K562 (cell line): ENCODE results near the gene EXOSC2. TPM values are rescaled to one million over a fixed set of nuclear protein-coding genes. Genes with fewer than 3 reads are reported as not detected.

Source experiments
- ADNP ChIP-seq: fragments of 200-800 bp; sonication (Bioruptor generic); IDR thresholded peaks from 2 replicates; pipeline ENCODE4 v1.6.1; 2016; ENCODE audit warnings: missing genetic modification characterization, missing compliant biosample characterization
- ATF1 ChIP-seq, 2 experiments: fragments of 450-650 bp in 1 of 2; IDR thresholded peaks; 2 replicates each; pipeline ENCODE4 v1.6.1; 2016; ENCODE audit warnings: missing compliant biosample characterization in 1 of 2, missing genetic modification characterization in 1 of 2
- BMI1 ChIP-seq: fragments of 150-350 bp; IDR thresholded peaks from 2 replicates; pipeline ENCODE4 v1.6.1; 2014; ENCODE audit warnings: low read length
- CHD1 ChIP-seq: fragments of 200-600 bp; sonication (generic); IDR thresholded peaks from one replicate; pipeline ENCODE4 v1.6.1; 2012; ENCODE audit warnings: mild to moderate bottlenecking, moderate library complexity, low read length, inconsistent platforms
- MAZ ChIP-seq, 2 experiments: fragments of 450-650 bp in 1 of 2; sonication (generic) in 1 of 2; formaldehyde crosslinking; IDR thresholded peaks in 1 of 2; conservative IDR thresholded peaks in 1 of 2; 2 replicates each; pipeline versions ENCODE4 v1.4.0 to v1.5.0; 2020; ENCODE audit warnings: mild to moderate bottlenecking in 1 of 2, missing genetic modification reagents in 1 of 2
- MTA3 ChIP-seq: fragments of 450-650 bp; formaldehyde crosslinking; IDR thresholded peaks from 2 replicates; pipeline ENCODE4 v1.6.1; 2017; ENCODE audit warnings: mild to moderate bottlenecking, borderline replicate concordance
- NFE2 ChIP-seq: IDR thresholded peaks from 2 replicates; pipeline ENCODE4 v1.6.1; 2014; ENCODE audit warnings: antibody characterized with exemption, low read depth
- POLR2H ChIP-seq: IDR thresholded peaks from 2 replicates; pipeline ENCODE4 v1.6.1; 2016; ENCODE audit warnings: missing genetic modification characterization, low read depth, mild to moderate bottlenecking, control low read depth, missing compliant biosample characterization, moderate library complexity
- SLC30A9 ChIP-seq: fragments of 250-450 bp; sonication (Bioruptor Pico); IDR thresholded peaks from 2 replicates; pipeline ENCODE4 v1.8.0; 2022; ENCODE audit warnings: mild to moderate bottlenecking, moderate library complexity
- SPI1 ChIP-seq: IDR thresholded peaks from 2 replicates; pipeline ENCODE4 v1.6.1; 2011; ENCODE audit warnings: low read depth, low read length, control low read depth, borderline replicate concordance
- ZKSCAN1 ChIP-seq: fragments of 150-350 bp; IDR thresholded peaks from 2 replicates; pipeline ENCODE4 v1.6.1; 2016; ENCODE audit warnings: low read depth, low read length
- ZNF165 ChIP-seq: fragments of 250-450 bp; sonication (Bioruptor Pico); IDR thresholded peaks from 2 replicates; pipeline ENCODE4 v1.4.0; 2020; ENCODE audit warnings: borderline replicate concordance
- ZNF184 ChIP-seq: sonication (generic); formaldehyde crosslinking; IDR thresholded peaks from 2 replicates; pipeline ENCODE4 v1.5.0; 2020; ENCODE audit warnings: missing genetic modification reagents
- ZNF75A ChIP-seq: fragments of 450-650 bp; formaldehyde crosslinking; IDR thresholded peaks from 2 replicates; pipeline ENCODE4 v1.4.0; 2020; ENCODE audit warnings: mild to moderate bottlenecking
- polyA plus RNA-seq, 8 experiments: library from polyadenylated mRNA; depleted of rRNA in 4 of 8; stranded (reverse) in 5 of 8; unstranded in 3 of 8; fragments of >200 nt; fragmentation: Nextera tagmentation in 2 of 8; fragmentation: Illumina TruSeq in 1 of 8; extraction: Ambion mirVana in 2 of 8; extraction: Trizol in 1 of 8; gene quantifications; 2 replicates each; pipeline versions ENCODE4 v1.2.1 to v1.2.3, GENCODE V29; 2011 to 2014; ENCODE audit warnings: inconsistent platforms in 1 of 8, missing spikeins in 1 of 8
- total RNA-seq, 7 experiments: library from RNA; depleted of rRNA in 6 of 7; stranded (reverse); fragments of >200 nt in 6 of 7; fragmentation: Illumina TruSeq in 2 of 7; extraction: Trizol in 2 of 7; gene quantifications; 2 replicates each; pipeline versions ENCODE4 v1.2.1 to v1.2.3, GENCODE V29; 2011 to 2021; ENCODE audit warnings: low replicate concordance in 1 of 7
- TF ChIP-seq, protein P1 (sequence below): fragments of 200-600 bp; sonication (generic); IDR thresholded peaks from one replicate; pipeline ENCODE4 v1.6.1; 2012; ENCODE audit warnings: mild to moderate bottlenecking, low read depth, low read length, inconsistent platforms
- TF ChIP-seq, protein P2 (sequence below): sonication (generic); formaldehyde crosslinking; IDR thresholded peaks from 2 replicates; pipeline ENCODE4 v1.8.0; 2022; ENCODE audit warnings: missing genetic modification reagents, mild to moderate bottlenecking, moderate library complexity, borderline replicate concordance

EXOSC2 gene
- total and polyA plus RNA-seq, 9 of the 15 experiments (the other 6 are each of a cell fraction or from before 2014, with no cell fraction given): 46.0 to 101 (median 77.6) TPM

DNA sequence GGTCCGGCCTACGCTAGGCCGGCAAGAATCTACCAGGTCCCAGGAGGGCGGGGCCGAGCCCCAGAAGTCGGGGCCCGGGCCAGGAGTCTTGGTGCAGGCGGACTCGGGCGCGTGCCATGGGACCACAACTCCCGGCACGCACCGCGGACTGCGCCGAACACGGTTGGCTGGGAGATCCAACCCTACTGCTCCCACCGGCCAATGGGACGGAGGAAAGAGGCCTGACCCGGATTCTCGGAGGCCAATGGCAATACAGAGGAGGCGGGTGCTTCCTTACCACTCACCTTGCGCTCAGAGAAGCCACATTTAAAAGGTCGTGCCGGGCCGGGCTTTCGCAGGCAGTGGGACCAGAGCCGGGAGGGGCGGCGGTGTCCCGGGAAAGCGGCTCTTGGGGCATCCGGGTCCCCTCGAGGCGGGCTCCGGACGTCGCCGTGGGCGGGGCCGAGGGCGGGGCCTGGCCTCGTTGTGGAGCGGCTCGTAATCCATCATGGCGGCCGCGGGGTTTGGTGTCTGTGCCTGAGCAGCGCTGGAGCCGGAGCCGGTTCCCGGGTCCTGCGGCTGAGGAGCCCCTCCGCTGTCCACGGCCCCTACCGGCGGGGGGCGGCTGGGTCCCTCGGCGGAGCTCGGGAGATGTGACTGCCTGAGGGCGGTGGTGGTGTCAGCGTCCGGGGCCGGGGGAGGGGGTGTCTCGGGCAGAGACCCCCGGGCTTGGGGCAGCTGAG is 19.1 kb downstream of the EXOSC2 start (continued):
- TF ChIP-seq ATF1 (CRISPR knock-in tag; IDR thresholded peaks at IDR 0.05): no peak
- TF ChIP-seq ATF1 (tag; IDR thresholded peaks at IDR 0.05): peak; percentile 88
- TF ChIP-seq ZNF184 (CRISPR knock-in tag): no peak
- TF ChIP-seq NFE2: no peak
- TF ChIP-seq MAZ (CRISPR knock-in tag; conservative IDR thresholded peaks at IDR 0.05 in 1 of 2, IDR thresholded peaks at IDR 0.05 in 1 of 2): peak in 1 of 2 experiments; percentile 86
- no peak for TF ChIP-seq ZNF165 (CRISPR knock-in tag)
- no peak for TF ChIP-seq BMI1
- no peak; the same call in 1 of the 2 replicates for TF ChIP-seq MTA3
- no peak for TF ChIP-seq POLR2H (tag)
- peak; percentile 7; the same call in 1 of the 2 replicates for TF ChIP-seq ZKSCAN1
- no peak for TF ChIP-seq SLC30A9 (CRISPR knock-in tag)
- no peak for TF ChIP-seq SPI1
- TF ChIP-seq, protein P1, sequence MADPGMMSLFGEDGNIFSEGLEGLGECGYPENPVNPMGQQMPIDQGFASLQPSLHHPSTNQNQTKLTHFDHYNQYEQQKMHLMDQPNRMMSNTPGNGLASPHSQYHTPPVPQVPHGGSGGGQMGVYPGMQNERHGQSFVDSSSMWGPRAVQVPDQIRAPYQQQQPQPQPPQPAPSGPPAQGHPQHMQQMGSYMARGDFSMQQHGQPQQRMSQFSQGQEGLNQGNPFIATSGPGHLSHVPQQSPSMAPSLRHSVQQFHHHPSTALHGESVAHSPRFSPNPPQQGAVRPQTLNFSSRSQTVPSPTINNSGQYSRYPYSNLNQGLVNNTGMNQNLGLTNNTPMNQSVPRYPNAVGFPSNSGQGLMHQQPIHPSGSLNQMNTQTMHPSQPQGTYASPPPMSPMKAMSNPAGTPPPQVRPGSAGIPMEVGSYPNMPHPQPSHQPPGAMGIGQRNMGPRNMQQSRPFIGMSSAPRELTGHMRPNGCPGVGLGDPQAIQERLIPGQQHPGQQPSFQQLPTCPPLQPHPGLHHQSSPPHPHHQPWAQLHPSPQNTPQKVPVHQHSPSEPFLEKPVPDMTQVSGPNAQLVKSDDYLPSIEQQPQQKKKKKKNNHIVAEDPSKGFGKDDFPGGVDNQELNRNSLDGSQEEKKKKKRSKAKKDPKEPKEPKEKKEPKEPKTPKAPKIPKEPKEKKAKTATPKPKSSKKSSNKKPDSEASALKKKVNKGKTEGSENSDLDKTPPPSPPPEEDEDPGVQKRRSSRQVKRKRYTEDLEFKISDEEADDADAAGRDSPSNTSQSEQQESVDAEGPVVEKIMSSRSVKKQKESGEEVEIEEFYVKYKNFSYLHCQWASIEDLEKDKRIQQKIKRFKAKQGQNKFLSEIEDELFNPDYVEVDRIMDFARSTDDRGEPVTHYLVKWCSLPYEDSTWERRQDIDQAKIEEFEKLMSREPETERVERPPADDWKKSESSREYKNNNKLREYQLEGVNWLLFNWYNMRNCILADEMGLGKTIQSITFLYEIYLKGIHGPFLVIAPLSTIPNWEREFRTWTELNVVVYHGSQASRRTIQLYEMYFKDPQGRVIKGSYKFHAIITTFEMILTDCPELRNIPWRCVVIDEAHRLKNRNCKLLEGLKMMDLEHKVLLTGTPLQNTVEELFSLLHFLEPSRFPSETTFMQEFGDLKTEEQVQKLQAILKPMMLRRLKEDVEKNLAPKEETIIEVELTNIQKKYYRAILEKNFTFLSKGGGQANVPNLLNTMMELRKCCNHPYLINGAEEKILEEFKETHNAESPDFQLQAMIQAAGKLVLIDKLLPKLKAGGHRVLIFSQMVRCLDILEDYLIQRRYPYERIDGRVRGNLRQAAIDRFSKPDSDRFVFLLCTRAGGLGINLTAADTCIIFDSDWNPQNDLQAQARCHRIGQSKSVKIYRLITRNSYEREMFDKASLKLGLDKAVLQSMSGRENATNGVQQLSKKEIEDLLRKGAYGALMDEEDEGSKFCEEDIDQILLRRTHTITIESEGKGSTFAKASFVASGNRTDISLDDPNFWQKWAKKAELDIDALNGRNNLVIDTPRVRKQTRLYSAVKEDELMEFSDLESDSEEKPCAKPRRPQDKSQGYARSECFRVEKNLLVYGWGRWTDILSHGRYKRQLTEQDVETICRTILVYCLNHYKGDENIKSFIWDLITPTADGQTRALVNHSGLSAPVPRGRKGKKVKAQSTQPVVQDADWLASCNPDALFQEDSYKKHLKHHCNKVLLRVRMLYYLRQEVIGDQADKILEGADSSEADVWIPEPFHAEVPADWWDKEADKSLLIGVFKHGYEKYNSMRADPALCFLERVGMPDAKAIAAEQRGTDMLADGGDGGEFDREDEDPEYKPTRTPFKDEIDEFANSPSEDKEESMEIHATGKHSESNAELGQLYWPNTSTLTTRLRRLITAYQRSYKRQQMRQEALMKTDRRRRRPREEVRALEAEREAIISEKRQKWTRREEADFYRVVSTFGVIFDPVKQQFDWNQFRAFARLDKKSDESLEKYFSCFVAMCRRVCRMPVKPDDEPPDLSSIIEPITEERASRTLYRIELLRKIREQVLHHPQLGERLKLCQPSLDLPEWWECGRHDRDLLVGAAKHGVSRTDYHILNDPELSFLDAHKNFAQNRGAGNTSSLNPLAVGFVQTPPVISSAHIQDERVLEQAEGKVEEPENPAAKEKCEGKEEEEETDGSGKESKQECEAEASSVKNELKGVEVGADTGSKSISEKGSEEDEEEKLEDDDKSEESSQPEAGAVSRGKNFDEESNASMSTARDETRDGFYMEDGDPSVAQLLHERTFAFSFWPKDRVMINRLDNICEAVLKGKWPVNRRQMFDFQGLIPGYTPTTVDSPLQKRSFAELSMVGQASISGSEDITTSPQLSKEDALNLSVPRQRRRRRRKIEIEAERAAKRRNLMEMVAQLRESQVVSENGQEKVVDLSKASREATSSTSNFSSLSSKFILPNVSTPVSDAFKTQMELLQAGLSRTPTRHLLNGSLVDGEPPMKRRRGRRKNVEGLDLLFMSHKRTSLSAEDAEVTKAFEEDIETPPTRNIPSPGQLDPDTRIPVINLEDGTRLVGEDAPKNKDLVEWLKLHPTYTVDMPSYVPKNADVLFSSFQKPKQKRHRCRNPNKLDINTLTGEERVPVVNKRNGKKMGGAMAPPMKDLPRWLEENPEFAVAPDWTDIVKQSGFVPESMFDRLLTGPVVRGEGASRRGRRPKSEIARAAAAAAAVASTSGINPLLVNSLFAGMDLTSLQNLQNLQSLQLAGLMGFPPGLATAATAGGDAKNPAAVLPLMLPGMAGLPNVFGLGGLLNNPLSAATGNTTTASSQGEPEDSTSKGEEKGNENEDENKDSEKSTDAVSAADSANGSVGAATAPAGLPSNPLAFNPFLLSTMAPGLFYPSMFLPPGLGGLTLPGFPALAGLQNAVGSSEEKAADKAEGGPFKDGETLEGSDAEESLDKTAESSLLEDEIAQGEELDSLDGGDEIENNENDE: no peak
- TF ChIP-seq ADNP: no peak
- no peak for TF ChIP-seq CHD1
- TF ChIP-seq, protein P2, sequence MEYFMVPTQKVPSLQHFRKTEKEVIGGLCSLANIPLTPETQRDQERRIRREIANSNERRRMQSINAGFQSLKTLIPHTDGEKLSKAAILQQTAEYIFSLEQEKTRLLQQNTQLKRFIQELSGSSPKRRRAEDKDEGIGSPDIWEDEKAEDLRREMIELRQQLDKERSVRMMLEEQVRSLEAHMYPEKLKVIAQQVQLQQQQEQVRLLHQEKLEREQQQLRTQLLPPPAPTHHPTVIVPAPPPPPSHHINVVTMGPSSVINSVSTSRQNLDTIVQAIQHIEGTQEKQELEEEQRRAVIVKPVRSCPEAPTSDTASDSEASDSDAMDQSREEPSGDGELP: peak; percentile 60
- no peak for TF ChIP-seq ZNF75A (CRISPR knock-in tag)
